Vein endothelial cell (primary cell): ENCODE measurements around the gene ZNF641. TPM values are rescaled to one million over a fixed set of nuclear protein-coding genes. Genes with fewer than 3 reads are reported as not detected.

Experiments
- small RNA-seq: library from RNA; depleted of rRNA; stranded (forward); fragments of <200 nt; gene quantifications from one replicate; pipeline ENCODE3, GENCODE V24; 2012
- total RNA-seq: library from RNA; depleted of rRNA; stranded (reverse); fragments of >200 nt; gene quantifications from 2 replicates; pipeline ENCODE4 v1.2.3, GENCODE V29; 2012

The ZNF641 gene
- 3.4 and 3.9 TPM in 2 replicates for total RNA-seq

GRCh38 chr12:48350249-48351021, at the start of gene ZNF641:
ZNF641 (minus strand) TSS chr12:48350919; CDS start chr12:48348090, 2,829 bp downstream.

Small RNAs within 50 kb of the gene (small RNA-seq; reads per million reads assigned to genes)
- gene AC024257.2, result not detected

Other genes with a start within 250 kb of the ZNF641 start
- gene SENP1, start 244.8 kb downstream of the ZNF641 start, total RNA-seq, result 21.2 and 25.7 TPM in 2 replicates
- gene PFKM, start 231.6 kb downstream of the ZNF641 start, total RNA-seq, result 58.7 and 71.9 TPM in 2 replicates
- 24.7 and 25.2 TPM in 2 replicates for gene ASB8, start 193.4 kb downstream of the ZNF641 start, total RNA-seq
- gene CCDC184, start 167.3 kb downstream of the ZNF641 start, total RNA-seq, result under 0.01 and 0.10 TPM in 2 replicates
- not detected in 2 replicates for gene OR10AD1, start 147.6 kb downstream of the ZNF641 start, total RNA-seq
- gene ANP32D, start 121.6 kb upstream of the ZNF641 start, total RNA-seq, result not detected in 2 replicates
- not detected in 2 replicates for gene C12orf54, start 131.6 kb upstream of the ZNF641 start, total RNA-seq
- gene OR8S1, start 174.7 kb upstream of the ZNF641 start, total RNA-seq, result not detected in 2 replicates
- not detected in 2 replicates for gene LALBA, start 219.1 kb upstream of the ZNF641 start, total RNA-seq